Measurements from ENCODE around the gene COX14. TPM values are rescaled to one million over a fixed set of nuclear protein-coding genes. Genes with fewer than 3 reads are reported as not detected.
A peak's percentile ranks its signal among the peaks of the same experiment; 100 is the strongest.

COX14 gene
- total RNA-seq, 1 experiment from 2014 or later = 84.7 TPM

GRCh38 chr12:50111395-50111692, 692 bp upstream of the COX14 start:
- no peaks in the 10 kb centered on the region for H3K27me3 ChIP-seq (ENCODE audit: low read length)
- H3F3A ChIP-seq (ENCODE audit: low read length, unreplicated experiment) = no peaks in the 10 kb centered on the region
- H3K4me3 ChIP-seq (ENCODE audit: low read length) = peak overlapping the region; percentile 95; the same call in 1 of the 2 replicates
- ChIA-PET POLR2A (ENCODE audit: unreplicated experiment) (interaction anchor here (0.6 to 1.4 kb wide), 3 partner anchors 27 to 426 kb away, joined by 3 to 29 read pairs (median 4); partner anchors contain the start of genes CERS5 and SMARCD1), CTCF (interaction anchor here (0.6 to 1.8 kb wide), 7 partner anchors 16 to 345 kb away, joined by 3 to 22 read pairs (median 6); partner anchors contain the start of gene SMARCD1)
- H3K9ac ChIP-seq (ENCODE audit: low read length) = no peak overlapping the region
- peaks cover 14% of the 10 kb centered on the region; the same call in 1 of the 2 replicates for H3K4me1 ChIP-seq (ENCODE audit: insufficient read depth, low read length)
- 0 out of 2 replicates have a peak, but pooled peaks cover 5% of the 10 kb centered on the region for H4K20me1 ChIP-seq (ENCODE audit: low read length)
- intact Hi-C loops (cut with micrococcal nuclease) = loop anchor here (5.0 kb wide), 1 partner anchor 34 kb away; no protein-coding TSS in a partner anchor
- H2AFZ ChIP-seq (ENCODE audit: low read length) = peak overlapping the region; percentile 48; the same call in 1 of the 2 replicates
- no peaks in the 10 kb centered on the region; the same call in 1 of the 2 replicates for H3K36me3 ChIP-seq (ENCODE audit: low read depth, low read length)
- H3K9me3 ChIP-seq (ENCODE audit: low read length) = no peaks in the 10 kb centered on the region
- H3K9me2 ChIP-seq (replicated peaks; ENCODE audit: low read length) = no peaks in the 10 kb centered on the region
- ATAC-seq = no peak
- H3K27ac ChIP-seq (ENCODE audit: low read length) = no peak overlapping the region
- H3K4me2 ChIP-seq (ENCODE audit: low read length) = peak overlapping the region; percentile 46
- DNase-seq = no peak
- BruUV-seq (replicated peaks) = no TSS peak
- TF ChIP-seq EZH2phosphoT487 (IDR thresholded peaks at IDR 0.05; ENCODE audit: borderline replicate concordance, low read length) (no peak), EZH2 (IDR thresholded peaks at IDR 0.05; ENCODE audit: low read length, unreplicated experiment) (no peak)
- TF ChIP-seq, protein P1, sequence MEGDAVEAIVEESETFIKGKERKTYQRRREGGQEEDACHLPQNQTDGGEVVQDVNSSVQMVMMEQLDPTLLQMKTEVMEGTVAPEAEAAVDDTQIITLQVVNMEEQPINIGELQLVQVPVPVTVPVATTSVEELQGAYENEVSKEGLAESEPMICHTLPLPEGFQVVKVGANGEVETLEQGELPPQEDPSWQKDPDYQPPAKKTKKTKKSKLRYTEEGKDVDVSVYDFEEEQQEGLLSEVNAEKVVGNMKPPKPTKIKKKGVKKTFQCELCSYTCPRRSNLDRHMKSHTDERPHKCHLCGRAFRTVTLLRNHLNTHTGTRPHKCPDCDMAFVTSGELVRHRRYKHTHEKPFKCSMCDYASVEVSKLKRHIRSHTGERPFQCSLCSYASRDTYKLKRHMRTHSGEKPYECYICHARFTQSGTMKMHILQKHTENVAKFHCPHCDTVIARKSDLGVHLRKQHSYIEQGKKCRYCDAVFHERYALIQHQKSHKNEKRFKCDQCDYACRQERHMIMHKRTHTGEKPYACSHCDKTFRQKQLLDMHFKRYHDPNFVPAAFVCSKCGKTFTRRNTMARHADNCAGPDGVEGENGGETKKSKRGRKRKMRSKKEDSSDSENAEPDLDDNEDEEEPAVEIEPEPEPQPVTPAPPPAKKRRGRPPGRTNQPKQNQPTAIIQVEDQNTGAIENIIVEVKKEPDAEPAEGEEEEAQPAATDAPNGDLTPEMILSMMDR (conservative IDR thresholded peaks at IDR 0.05; ENCODE audit: low read depth, low read length) = no peak
- peaks cover 38% of the 10 kb centered on the region for H3K79me2 ChIP-seq (ENCODE audit: low read length)

GRCh38 chr12:50112456-50113218, 601 bp downstream of the COX14 start:
- ChIA-PET CTCF (interaction anchor here (0.7 to 1.8 kb wide), 8 partner anchors 11 to 63 kb away, joined by 4 to 22 read pairs (median 8); partner anchors contain the start of genes CERS5 and SMARCD1), POLR2A (ENCODE audit: unreplicated experiment) (interaction anchor here (0.5 to 1.4 kb wide), 4 partner anchors 28 to 165 kb away, joined by 3 to 29 read pairs (median 3); partner anchors contain the start of genes CERS5 and SMARCD1)
- DNase-seq (peak; percentile 32), ATAC-seq (peak; percentile 11)
- TSS peak; percentile 44 for BruUV-seq (replicated peaks)
- Histone ChIP-seq H3K27me3 (ENCODE audit: low read length) (no peaks in the 10 kb centered on the region), H2AFZ (ENCODE audit: low read length) (peak overlapping the region; percentile 80), H4K20me1 (ENCODE audit: low read length) (0 out of 2 replicates have a peak, but pooled peaks cover 5% of the 10 kb centered on the region), H3K27ac (ENCODE audit: low read length) (peak overlapping the region; percentile 70), H3K36me3 (ENCODE audit: low read depth, low read length) (peaks cover 2% of the 10 kb centered on the region; the same call in 1 of the 2 replicates), H3K9ac (ENCODE audit: low read length) (peak overlapping the region; percentile 86), H3K4me3 (ENCODE audit: low read length) (peak overlapping the region; percentile 95), H3K79me2 (ENCODE audit: low read length) (peaks cover 50% of the 10 kb centered on the region), H3K4me1 (ENCODE audit: insufficient read depth, low read length) (peaks cover 14% of the 10 kb centered on the region; the same call in 1 of the 2 replicates), H3F3A (ENCODE audit: low read length, unreplicated experiment) (no peaks in the 10 kb centered on the region), H3K9me3 (ENCODE audit: low read length) (no peaks in the 10 kb centered on the region), H3K9me2 (replicated peaks; ENCODE audit: low read length) (no peaks in the 10 kb centered on the region), H3K4me2 (ENCODE audit: low read length) (peak overlapping the region; percentile 94)
- TF ChIP-seq EZH2 (IDR thresholded peaks at IDR 0.05; ENCODE audit: low read length, unreplicated experiment) (no peak), EZH2phosphoT487 (IDR thresholded peaks at IDR 0.05; ENCODE audit: borderline replicate concordance, low read length) (no peak)
- TF ChIP-seq, protein P1 (conservative IDR thresholded peaks at IDR 0.05; ENCODE audit: low read depth, low read length) = no peak
- intact Hi-C loops (cut with micrococcal nuclease) = loop anchor here (1.0 to 5.0 kb wide), 2 partner anchors 24 to 35 kb away; no protein-coding TSS in a partner anchor
